ENCODE data around the gene MAGI1.
"Not testable (repeated sequence)": the region's sequence is repeated elsewhere in the genome, so short reads cannot be mapped to it uniquely, and the experiment has no call there.

MAGI1 gene

GRCh38 chr3:65569129-65569528, 469.6 kb downstream of the MAGI1 start:
- Histone ChIP-seq H3K9me2 (replicated peaks; ENCODE audit: low read depth, low read length) (no peaks in the 10 kb centered on the region), H4K20me1 (ENCODE audit: insufficient read depth, low read length, poor library complexity, severe bottlenecking) (no peaks in the 10 kb centered on the region), H3K9me3 (ENCODE audit: insufficient read depth, low read depth, low read length) (peaks cover 6% of the 10 kb centered on the region; the same call in 1 of the 2 replicates), H3F3A (ENCODE audit: low read depth) (no peaks in the 10 kb centered on the region), H3K9ac (ENCODE audit: low read depth, low read length, poor library complexity, severe bottlenecking) (no peak overlapping the region), H3K4me3 (ENCODE audit: low read length, poor library complexity, severe bottlenecking) (no peak overlapping the region), H3K4me1 (ENCODE audit: insufficient read depth, low read length, poor library complexity, severe bottlenecking) (no peaks in the 10 kb centered on the region), H3K27me3 (ENCODE audit: insufficient read depth, low read length, poor library complexity, severe bottlenecking) (no peaks in the 10 kb centered on the region), H3K36me3 (ENCODE audit: insufficient read depth, low read length) (no peaks in the 10 kb centered on the region), H3K4me2 (ENCODE audit: low read depth, low read length, poor library complexity, severe bottlenecking) (no peak overlapping the region), H2AFZ (ENCODE audit: low read length) (no peak overlapping the region), H3K79me2 (ENCODE audit: insufficient read depth, low read length) (no peaks in the 10 kb centered on the region)
- TF ChIP-seq CTCF (conservative IDR thresholded peaks at IDR 0.05; ENCODE audit: low read length) (no peak), EZH2phosphoT487 (IDR thresholded peaks at IDR 0.05; ENCODE audit: borderline replicate concordance) (no peak)

DNA sequence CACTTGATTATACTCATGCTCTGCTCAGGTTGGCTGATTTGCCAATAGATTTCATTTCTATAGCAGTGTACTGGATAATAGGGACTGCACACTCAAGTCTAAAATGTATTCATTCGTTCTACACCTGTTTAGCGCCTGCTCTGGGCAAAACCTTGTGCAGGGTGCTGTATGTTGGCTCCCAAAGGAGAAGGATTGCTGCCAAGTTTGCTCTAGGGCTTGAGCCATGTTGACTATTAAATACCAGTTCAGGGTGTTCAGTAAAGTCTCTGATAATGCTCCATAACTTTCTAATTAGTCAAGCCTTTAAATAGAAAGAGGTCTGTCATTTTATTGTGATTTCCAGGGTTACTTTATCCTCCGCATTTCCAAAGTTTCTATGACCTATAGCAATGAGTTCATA, 470.2 kb downstream of the MAGI1 start:
- no peaks in the 10 kb centered on the region for H3K36me3 ChIP-seq (ENCODE audit: insufficient read depth, low read length)
- no peaks in the 10 kb centered on the region for H3K9me2 ChIP-seq (replicated peaks; ENCODE audit: low read depth, low read length)
- no peaks in the 10 kb centered on the region for H3F3A ChIP-seq (ENCODE audit: low read depth)
- peaks cover 2% of the 10 kb centered on the region; the same call in 1 of the 2 replicates for H3K9me3 ChIP-seq (ENCODE audit: insufficient read depth, low read depth, low read length)
- H3K27me3 ChIP-seq (ENCODE audit: insufficient read depth, low read length, poor library complexity, severe bottlenecking): no peaks in the 10 kb centered on the region
- no peak overlapping the region for H2AFZ ChIP-seq (ENCODE audit: low read length)
- H4K20me1 ChIP-seq (ENCODE audit: insufficient read depth, low read length, poor library complexity, severe bottlenecking): no peaks in the 10 kb centered on the region
- H3K79me2 ChIP-seq (ENCODE audit: insufficient read depth, low read length): no peaks in the 10 kb centered on the region
- no peaks in the 10 kb centered on the region for H3K4me1 ChIP-seq (ENCODE audit: insufficient read depth, low read length, poor library complexity, severe bottlenecking)
- no peak for TF ChIP-seq CTCF (conservative IDR thresholded peaks at IDR 0.05; ENCODE audit: low read length)
- no peak for TF ChIP-seq EZH2phosphoT487 (IDR thresholded peaks at IDR 0.05; ENCODE audit: borderline replicate concordance)
- no peak overlapping the region for H3K9ac ChIP-seq (ENCODE audit: low read depth, low read length, poor library complexity, severe bottlenecking)
- H3K4me3 ChIP-seq (ENCODE audit: low read length, poor library complexity, severe bottlenecking): no peak overlapping the region
- H3K4me2 ChIP-seq (ENCODE audit: low read depth, low read length, poor library complexity, severe bottlenecking): no peak overlapping the region

DNA sequence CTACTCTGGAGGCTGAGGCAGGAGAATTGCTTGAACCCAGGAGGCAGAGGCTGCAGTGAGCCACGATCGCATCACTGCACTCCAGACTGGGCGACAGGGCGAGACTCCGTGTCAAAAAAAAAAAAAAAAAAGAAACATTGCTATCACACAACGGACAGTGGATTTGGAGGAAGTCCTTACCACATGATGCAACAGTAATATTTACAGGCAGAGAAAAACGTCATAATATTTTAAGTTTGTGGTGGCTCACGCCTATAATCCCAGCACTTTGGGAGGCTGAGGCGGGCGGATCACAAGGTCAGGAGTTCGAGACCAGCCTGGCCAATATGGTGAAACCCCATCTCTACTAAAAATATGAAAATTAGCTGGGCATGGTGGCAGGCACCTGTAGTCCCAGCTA, 473.0 kb downstream of the MAGI1 start:
- not testable (repeated sequence) for H2AFZ ChIP-seq (ENCODE audit: low read length); H3K9me2 ChIP-seq (replicated peaks; ENCODE audit: low read depth, low read length); H3K27me3 ChIP-seq (ENCODE audit: insufficient read depth, low read length, poor library complexity, severe bottlenecking); H3K4me2 ChIP-seq (ENCODE audit: low read depth, low read length, poor library complexity, severe bottlenecking); H3K79me2 ChIP-seq (ENCODE audit: insufficient read depth, low read length); H4K20me1 ChIP-seq (ENCODE audit: insufficient read depth, low read length, poor library complexity, severe bottlenecking); H3K36me3 ChIP-seq (ENCODE audit: insufficient read depth, low read length); H3K9me3 ChIP-seq (ENCODE audit: insufficient read depth, low read depth, low read length); H3K4me3 ChIP-seq (ENCODE audit: low read length, poor library complexity, severe bottlenecking); H3K9ac ChIP-seq (ENCODE audit: low read depth, low read length, poor library complexity, severe bottlenecking); H3F3A ChIP-seq (ENCODE audit: low read depth)
- peaks cover 12% of the 10 kb centered on the region for H3K4me1 ChIP-seq (ENCODE audit: insufficient read depth, low read length, poor library complexity, severe bottlenecking)

DNA sequence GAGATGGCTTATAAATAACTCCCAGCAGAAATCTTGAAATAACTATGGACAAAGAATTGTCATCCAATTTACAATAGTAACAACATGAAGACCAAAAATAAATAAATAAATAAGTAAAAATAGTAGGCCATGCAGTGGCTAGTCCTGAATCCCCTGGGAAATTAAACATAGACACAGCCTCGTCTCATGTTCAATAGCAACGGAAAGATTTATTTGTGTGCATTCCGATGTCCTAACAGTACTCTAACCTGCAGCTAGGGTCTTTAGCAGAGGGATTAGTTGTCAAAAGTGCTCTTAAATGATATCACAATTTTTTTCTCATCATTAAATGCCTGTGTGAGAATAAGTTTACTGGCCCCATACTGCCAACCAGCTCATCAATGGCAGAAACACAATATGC, 474.2 kb downstream of the MAGI1 start:
- H3K9me2 ChIP-seq (replicated peaks; ENCODE audit: low read depth, low read length): no peaks in the 10 kb centered on the region
- H3K4me1 ChIP-seq (ENCODE audit: insufficient read depth, low read length, poor library complexity, severe bottlenecking): peaks cover 12% of the 10 kb centered on the region
- H4K20me1 ChIP-seq (ENCODE audit: insufficient read depth, low read length, poor library complexity, severe bottlenecking): no peaks in the 10 kb centered on the region
- H3K79me2 ChIP-seq (ENCODE audit: insufficient read depth, low read length): no peaks in the 10 kb centered on the region
- H3K36me3 ChIP-seq (ENCODE audit: insufficient read depth, low read length): no peaks in the 10 kb centered on the region
- TF ChIP-seq CTCF (conservative IDR thresholded peaks at IDR 0.05; ENCODE audit: low read length) (no peak), EZH2phosphoT487 (IDR thresholded peaks at IDR 0.05; ENCODE audit: borderline replicate concordance) (no peak)
- no peaks in the 10 kb centered on the region for H3K9me3 ChIP-seq (ENCODE audit: insufficient read depth, low read depth, low read length)
- H2AFZ ChIP-seq (ENCODE audit: low read length): no peak overlapping the region
- no peak overlapping the region for H3K4me2 ChIP-seq (ENCODE audit: low read depth, low read length, poor library complexity, severe bottlenecking)
- no peak overlapping the region for H3K4me3 ChIP-seq (ENCODE audit: low read length, poor library complexity, severe bottlenecking)
- no peaks in the 10 kb centered on the region for H3F3A ChIP-seq (ENCODE audit: low read depth)
- no peak overlapping the region for H3K9ac ChIP-seq (ENCODE audit: low read depth, low read length, poor library complexity, severe bottlenecking)
- no peaks in the 10 kb centered on the region for H3K27me3 ChIP-seq (ENCODE audit: insufficient read depth, low read length, poor library complexity, severe bottlenecking)

Data from Loucy (cell line).